Ovary (tissue), 9 donors: ENCODE results near the gene TAF8. TPM values are rescaled to one million over a fixed set of nuclear protein-coding genes. Genes with fewer than 3 reads are reported as not detected.

Experiments used
- DNase-seq, 5 donors: peaks; one replicate each; pipeline ENCODE4 v3.0.0-alpha.2; 2019 to 2020
- H3K27ac ChIP-seq, 2 donors: fragments of 200-600 bp; one replicate each; pipeline versions ENCODE4 v1.5.1 to v1.8.0; 2019 to 2022
- H3K27me3 ChIP-seq: fragments of 200-600 bp; one replicate; pipeline ENCODE4 v1.8.0; 2022
- H3K36me3 ChIP-seq: fragments of 200-600 bp; sonication (generic); one replicate; pipeline ENCODE4 v1.5.1; 2019
- H3K4me1 ChIP-seq: one replicate; pipeline ENCODE4 v1.8.1; 2013; ENCODE audit warnings: mild to moderate bottlenecking, moderate library complexity; ENCODE audit not compliant: insufficient read depth
- H3K4me3 ChIP-seq: fragments of 200-600 bp; sonication (generic); one replicate; pipeline ENCODE4 v1.5.1; 2017
- H3K9me3 ChIP-seq, 2 donors: fragments of 200-600 bp in 1 of 2; sonication (generic) in 1 of 2; one replicate each; pipeline versions ENCODE4 v1.5.1 to v1.8.1; 2013 to 2019; ENCODE audit warnings: mild to moderate bottlenecking in 1 of 2, moderate library complexity in 1 of 2
- EP300 ChIP-seq: sonication (generic); formaldehyde crosslinking; IDR thresholded peaks from one replicate; pipeline ENCODE4 v1.6.1; 2017; ENCODE audit warnings: antibody characterized with exemption
- POLR2A ChIP-seq: fragments of 450-650 bp; IDR thresholded peaks from one replicate; pipeline ENCODE4 v1.6.1; 2017; ENCODE audit warnings: antibody characterized with exemption, mild to moderate bottlenecking, moderate library complexity
- WGBS, 3 donors: extraction: QIAGEN DNeasy Blood & Tissue Kit in 1 of 3; methylation state at CpG; one replicate each; pipeline versions ENCODE4 v1.1.5 to v1.1.7; 2013 to 2017; 5-methylcytosine and 5-hydroxymethylcytosine counted together
- intact Hi-C, 4 donors: fragments of 100-400 bp; cut with DNase I; formaldehyde crosslinking; loops; one replicate each; pipeline versions ENCODE4 v1.11.0 to v1.15.1; 2022 to 2023
- polyA plus RNA-seq, 2 donors: library from polyadenylated mRNA; stranded (reverse); fragments of 200-250 nt in 1 of 2; fragments of 350-450 nt in 1 of 2; fragmentation: Illumina TruSeq in 1 of 2; extraction: RNeasy Lipid Tissue Mini Kit (QIAGEN cat#74804) in 1 of 2; gene quantifications; one replicate each; pipeline ENCODE4 v1.2.3, GENCODE V29; 2013 to 2014
- total RNA-seq, 7 donors: library from RNA; depleted of rRNA in 2 of 7; stranded (reverse); fragments of >200 nt in 2 of 7; fragmentation: NEBNext Ultra II Directional in 3 of 7; extraction: Animal tissue kit (Norgen Biotek cat#: 25700) in 3 of 7; gene quantifications; one replicate each; pipeline versions ENCODE4 v1.1.0 to v1.2.4, GENCODE V29; 2016 to 2023
- TF ChIP-seq, protein P1 (sequence below), 3 donors: fragments of 450-650 bp in 2 of 3; fragments of 200-600 bp in 1 of 3; IDR thresholded peaks; one replicate each; pipeline versions ENCODE4 v1.5.1 to v1.8.0; 2016 to 2022; ENCODE audit warnings: antibody characterized with exemption in 3 of 3, mild to moderate bottlenecking in 1 of 3
- donor health status: DM: no; HTN: no; CAD: no; lungs with moderate emphysema.
- donor health status: DM: no; HTN: no; CAD: no.
- donor health status: Bipolar disorder and iron deficiency.
- donor health status: DM: yes; HTN: yes; CAD: no.
- donor health status: DM: no; HTN: no; CAD: no.
- donor health status: DM: yes; HTN: yes; CAD: no.

Gene TAF8
- total and polyA plus RNA-seq, 9 donors, result 9.2 to 21.3 (median 12.9) TPM

DNA sequence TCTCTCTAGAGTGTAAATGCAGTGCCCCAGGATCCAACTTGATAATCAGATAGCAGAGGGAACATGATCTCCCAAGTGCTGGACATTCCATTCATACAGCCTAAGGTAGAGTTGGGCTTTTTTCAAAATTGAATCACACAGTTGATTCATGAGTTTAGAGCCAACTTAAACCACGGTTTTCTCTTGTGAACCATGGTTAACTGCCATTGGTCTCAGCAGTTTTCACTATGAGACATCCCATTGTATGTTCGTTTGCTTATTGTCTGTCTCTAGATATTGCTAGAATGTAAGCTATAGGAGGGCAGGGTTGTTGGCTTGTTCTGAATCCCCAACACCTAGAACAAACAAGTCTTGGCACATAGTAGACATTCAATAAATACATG, 37.2 kb upstream of the TAF8 start:
- H3K27ac ChIP-seq, result no peak overlapping the region
- intact Hi-C loops, result no loop called here
- no peaks in the 10 kb centered on the region for H3K36me3 ChIP-seq
- H3K4me1 ChIP-seq, result peaks cover 2% of the 10 kb centered on the region
- H3K27me3 ChIP-seq, result no peaks in the 10 kb centered on the region
- TF ChIP-seq POLR2A (no peak), EP300 (no peak)
- TF ChIP-seq, protein P1, sequence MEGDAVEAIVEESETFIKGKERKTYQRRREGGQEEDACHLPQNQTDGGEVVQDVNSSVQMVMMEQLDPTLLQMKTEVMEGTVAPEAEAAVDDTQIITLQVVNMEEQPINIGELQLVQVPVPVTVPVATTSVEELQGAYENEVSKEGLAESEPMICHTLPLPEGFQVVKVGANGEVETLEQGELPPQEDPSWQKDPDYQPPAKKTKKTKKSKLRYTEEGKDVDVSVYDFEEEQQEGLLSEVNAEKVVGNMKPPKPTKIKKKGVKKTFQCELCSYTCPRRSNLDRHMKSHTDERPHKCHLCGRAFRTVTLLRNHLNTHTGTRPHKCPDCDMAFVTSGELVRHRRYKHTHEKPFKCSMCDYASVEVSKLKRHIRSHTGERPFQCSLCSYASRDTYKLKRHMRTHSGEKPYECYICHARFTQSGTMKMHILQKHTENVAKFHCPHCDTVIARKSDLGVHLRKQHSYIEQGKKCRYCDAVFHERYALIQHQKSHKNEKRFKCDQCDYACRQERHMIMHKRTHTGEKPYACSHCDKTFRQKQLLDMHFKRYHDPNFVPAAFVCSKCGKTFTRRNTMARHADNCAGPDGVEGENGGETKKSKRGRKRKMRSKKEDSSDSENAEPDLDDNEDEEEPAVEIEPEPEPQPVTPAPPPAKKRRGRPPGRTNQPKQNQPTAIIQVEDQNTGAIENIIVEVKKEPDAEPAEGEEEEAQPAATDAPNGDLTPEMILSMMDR (IDR thresholded peaks at IDR 0.05), result no peak
- DNase-seq, result no peak
- H3K9me3 ChIP-seq, result no peaks in the 10 kb centered on the region
- WGBS, 3 donors, result 79 to 85% (median 84%) methylated on average over 2 of the region's 2 CpGs
- no peak overlapping the region for H3K4me3 ChIP-seq

GRCh38 chr6:42017021-42017643, 33.2 kb upstream of the TAF8 start:
- no peak for DNase-seq
- 61 to 69% (median 68%) methylated on average over 4 of the region's 4 CpGs for WGBS, 3 donors
- H3K27ac ChIP-seq, result no peak overlapping the region
- intact Hi-C loops, result no loop called here
- peaks cover 7% of the 10 kb centered on the region for H3K4me1 ChIP-seq
- H3K4me3 ChIP-seq, result no peak overlapping the region
- TF ChIP-seq POLR2A, result no peak
- no peaks in the 10 kb centered on the region for H3K36me3 ChIP-seq
- no peaks in the 10 kb centered on the region for H3K27me3 ChIP-seq
- no peaks in the 10 kb centered on the region for H3K9me3 ChIP-seq

DNA sequence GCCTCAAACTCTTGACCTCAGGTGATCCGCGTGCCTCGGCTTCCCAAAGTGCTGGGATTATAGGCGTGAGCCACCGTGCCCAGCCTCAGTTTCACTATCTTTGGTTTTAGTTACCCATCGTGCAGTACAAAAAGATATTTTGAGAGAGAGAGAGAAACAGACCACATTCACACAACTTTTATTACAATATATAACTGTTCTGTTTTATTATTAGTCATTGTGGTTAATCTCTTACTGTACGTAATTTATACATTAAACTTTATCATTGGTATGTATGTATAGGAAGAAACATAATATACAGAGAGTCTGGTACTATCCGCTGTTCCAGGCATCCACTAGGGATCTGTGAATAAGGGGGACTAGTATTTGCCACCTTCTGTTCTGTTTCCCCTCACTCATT, 29.4 kb upstream of the TAF8 start:
- Histone ChIP-seq H3K27ac (no peak overlapping the region), H3K9me3 (no peaks in the 10 kb centered on the region), H3K4me1 (peaks cover 7% of the 10 kb centered on the region), H3K36me3 (no peaks in the 10 kb centered on the region), H3K4me3 (no peak overlapping the region), H3K27me3 (no peaks in the 10 kb centered on the region)
- intact Hi-C loops, result no loop called here
- no peak for DNase-seq
- WGBS, 3 donors, result 84 to 97% (median 97%) methylated on average over 8 of the region's 8 CpGs
- TF ChIP-seq, protein P1 (IDR thresholded peaks at IDR 0.05), result no peak
- TF ChIP-seq POLR2A (no peak), EP300 (no peak)

GRCh38 chr6:42021847-42022754, 28.2 kb upstream of the TAF8 start:
- no peak overlapping the region for H3K27ac ChIP-seq
- DNase-seq, result no peak
- H3K9me3 ChIP-seq, result no peaks in the 10 kb centered on the region
- intact Hi-C loops, result no loop called here
- peaks cover 7% of the 10 kb centered on the region for H3K4me1 ChIP-seq
- H3K36me3 ChIP-seq, result no peaks in the 10 kb centered on the region
- H3K27me3 ChIP-seq, result no peaks in the 10 kb centered on the region
- no peak overlapping the region for H3K4me3 ChIP-seq
- 57 to 68% (median 62%) methylated on average over 12 of the region's 12 CpGs for WGBS, 3 donors
- TF ChIP-seq, protein P1 (IDR thresholded peaks at IDR 0.05), result no peak
- TF ChIP-seq EP300 (no peak), POLR2A (no peak)
